PC-3 (cell line): Measurements from ENCODE around the gene TARS3. TPM values are rescaled to one million over a fixed set of nuclear protein-coding genes. Genes with fewer than 3 reads are reported as not detected.

ENCODE experiments used
- ATAC-seq: fragments of 200-7000 bp; cut with Tn5 transposase; 2 replicates; pipeline ENCODE4 v1.9.1; 2020; ENCODE audit warnings: mild to moderate bottlenecking, moderate library complexity
- BruUV-seq: library from RNA; stranded (reverse); fragments of 400-500 nt; replicated peaks from 2 replicates; lab custom pipeline; 2021; lab: Mats Ljungman, UMichigan
- CTCF ChIA-PET: fragments of 300-600 bp; sonication (Branson Sonifier 250); formaldehyde crosslinking; loops from one replicate; lab custom pipeline; 2022; ENCODE audit warnings: antibody characterized with exemption; lab: Charles Lee
- POLR2A ChIA-PET: fragments of 300-600 bp; sonication (Branson Sonifier 250); formaldehyde crosslinking; loops from one replicate; lab custom pipeline; 2022; ENCODE audit warnings: antibody characterized with exemption; ENCODE audit not compliant: unreplicated experiment; lab: Charles Lee
- DNase-seq: peaks from one replicate; pipeline ENCODE4 v3.0.0-alpha.2; 2015
- H2AFZ ChIP-seq: fragments of 300-600 bp; sonication (generic); 2 replicates; pipeline ENCODE4 v1.6.0; 2016; ENCODE audit warnings: antibody characterized with exemption, low read length
- H3F3A ChIP-seq: fragments of 300-600 bp; sonication (generic); one replicate; pipeline ENCODE4 v1.6.0; 2017; ENCODE audit warnings: antibody characterized with exemption, low read length, control low read depth, mild to moderate bottlenecking; ENCODE audit not compliant: unreplicated experiment
- H3K27ac ChIP-seq: fragments of 300-600 bp; sonication (generic); 2 replicates; pipeline ENCODE4 v1.5.1; 2016; ENCODE audit warnings: mild to moderate bottlenecking, low read length
- H3K27me3 ChIP-seq: fragments of 300-600 bp; sonication (generic); 2 replicates; pipeline ENCODE4 v1.6.1; 2016; ENCODE audit warnings: low read length, mixed read lengths
- H3K36me3 ChIP-seq: fragments of 300-600 bp; sonication (generic); 2 replicates; pipeline ENCODE4 v1.6.1; 2016; ENCODE audit warnings: low read depth, mixed run types, low read length, mixed read lengths
- H3K4me1 ChIP-seq: fragments of 300-600 bp; sonication (generic); 2 replicates; pipeline ENCODE4 v1.5.1; 2016; ENCODE audit warnings: low read length; ENCODE audit not compliant: insufficient read depth
- H3K4me2 ChIP-seq: fragments of 300-600 bp; sonication (generic); 2 replicates; pipeline ENCODE4 v1.6.0; 2016; ENCODE audit warnings: low read length
- H3K4me3 ChIP-seq: fragments of 300-600 bp; sonication (generic); 2 replicates; pipeline ENCODE4 v1.5.1; 2016; ENCODE audit warnings: mild to moderate bottlenecking, low read length, mixed read lengths
- H3K79me2 ChIP-seq: fragments of 300-600 bp; sonication (generic); 2 replicates; pipeline ENCODE4 v1.6.1; 2017; ENCODE audit warnings: low read length, mixed read lengths
- H3K9ac ChIP-seq: fragments of 300-600 bp; sonication (generic); 2 replicates; pipeline ENCODE4 v1.6.0; 2016; ENCODE audit warnings: mild to moderate bottlenecking, low read length
- H3K9me2 ChIP-seq: fragments of 300-600 bp; sonication (generic); replicated peaks from 2 replicates; pipeline ENCODE4 v1.6.1; 2016; ENCODE audit warnings: mixed run types, low read length, mixed read lengths
- H3K9me3 ChIP-seq: fragments of 300-600 bp; sonication (generic); 2 replicates; pipeline ENCODE4 v1.6.1; 2016; ENCODE audit warnings: low read length, mixed read lengths
- H4K20me1 ChIP-seq: fragments of 300-600 bp; sonication (generic); 2 replicates; pipeline ENCODE4 v1.6.1; 2016; ENCODE audit warnings: low read length, mixed read lengths
- CTCF ChIP-seq: fragments of 300-600 bp; sonication (generic); conservative IDR thresholded peaks from 2 replicates; pipeline ENCODE4 v1.5.1; 2017; ENCODE audit warnings: antibody characterized with exemption, low read depth, mild to moderate bottlenecking, low read length
- EZH2 ChIP-seq: fragments of 300-600 bp; sonication (generic); IDR thresholded peaks from one replicate; pipeline ENCODE4 v1.6.1; 2017; ENCODE audit warnings: antibody characterized with exemption, mild to moderate bottlenecking, low read length; ENCODE audit not compliant: unreplicated experiment
- EZH2phosphoT487 ChIP-seq: fragments of 300-600 bp; sonication (generic); IDR thresholded peaks from 2 replicates; pipeline ENCODE4 v1.6.1; 2018; ENCODE audit warnings: mild to moderate bottlenecking, antibody characterized with exemption, low read length, borderline replicate concordance
- intact Hi-C: fragments of 100-400 bp; cut with micrococcal nuclease; formaldehyde crosslinking; loops from 2 replicates; pipeline ENCODE4 v1.9.0; 2023
- total RNA-seq: library from RNA; depleted of rRNA; stranded (reverse); fragments of >200 nt; gene quantifications from 2 replicates; pipeline ENCODE4 v1.2.3, GENCODE V29; 2014

The TARS3 gene
- total RNA-seq, 1 experiment from 2014 or later: 5.4 TPM

GRCh38 chr15:101731746-101732145 is 7.5 kb upstream of the TARS3 start:
- H3K79me2 ChIP-seq: no peaks in the 10 kb centered on the region
- intact Hi-C loops: no loop called here
- TF ChIP-seq CTCF: no peak
- no peak for TF ChIP-seq EZH2phosphoT487
- TF ChIP-seq EZH2: no peak
- H3K27ac ChIP-seq: no peak overlapping the region
- no peak overlapping the region for H3K4me3 ChIP-seq
- DNase-seq (no peak), ATAC-seq (no peak)
- H3K4me2 ChIP-seq: no peak overlapping the region
- no peaks in the 10 kb centered on the region for H3K9me2 ChIP-seq
- no peak overlapping the region for H2AFZ ChIP-seq
- ChIA-PET CTCF (no interaction called here), POLR2A (no interaction called here)
- no peaks in the 10 kb centered on the region for H3K9me3 ChIP-seq
- no peak overlapping the region for H3K9ac ChIP-seq
- no TSS peak for BruUV-seq
- no peaks in the 10 kb centered on the region for H4K20me1 ChIP-seq
- H3F3A ChIP-seq: no peaks in the 10 kb centered on the region
- H3K4me1 ChIP-seq: no peaks in the 10 kb centered on the region
- no peaks in the 10 kb centered on the region for H3K36me3 ChIP-seq
- H3K27me3 ChIP-seq: peaks cover 51% of the 10 kb centered on the region

GRCh38 chr15:101727186-101727585 is 2.9 kb upstream of the TARS3 start:
- no peak for ATAC-seq
- Histone ChIP-seq H3K27ac (no peak overlapping the region), H3K9me2 (no peaks in the 10 kb centered on the region), H3F3A (no peaks in the 10 kb centered on the region), H3K4me2 (no peak overlapping the region), H3K9me3 (no peaks in the 10 kb centered on the region), H3K4me1 (peaks cover 5% of the 10 kb centered on the region; the same call in 1 of the 2 replicates), H4K20me1 (no peaks in the 10 kb centered on the region), H3K4me3 (no peak overlapping the region), H3K79me2 (no peaks in the 10 kb centered on the region), H3K27me3 (peaks cover 31% of the 10 kb centered on the region), H2AFZ (no peak overlapping the region), H3K9ac (no peak overlapping the region), H3K36me3 (no peaks in the 10 kb centered on the region)
- no TSS peak for BruUV-seq
- TF ChIP-seq CTCF: no peak
- no peak for TF ChIP-seq EZH2phosphoT487
- TF ChIP-seq EZH2: no peak
- POLR2A ChIA-PET: no interaction called here
- intact Hi-C loops: no loop called here
- DNase-seq: no peak
- CTCF ChIA-PET: no interaction called here

GRCh38 chr15:101725073-101725472 is 800 bp upstream of the TARS3 start:
- peaks cover 5% of the 10 kb centered on the region; the same call in 1 of the 2 replicates for H3K4me1 ChIP-seq
- H3K27ac ChIP-seq: no peak overlapping the region
- TF ChIP-seq EZH2phosphoT487: no peak
- TF ChIP-seq CTCF: no peak
- H3K9me2 ChIP-seq: no peaks in the 10 kb centered on the region
- H4K20me1 ChIP-seq: no peaks in the 10 kb centered on the region
- no peaks in the 10 kb centered on the region; the same call in 1 of the 2 replicates for H3K36me3 ChIP-seq
- H2AFZ ChIP-seq: no peak overlapping the region
- no peaks in the 10 kb centered on the region for H3K79me2 ChIP-seq
- no peaks in the 10 kb centered on the region for H3F3A ChIP-seq
- H3K9me3 ChIP-seq: no peaks in the 10 kb centered on the region
- CTCF ChIA-PET: no interaction called here
- H3K27me3 ChIP-seq: peaks cover 13% of the 10 kb centered on the region; the same call in 1 of the 2 replicates
- no peak overlapping the region for H3K4me3 ChIP-seq
- no peak overlapping the region for H3K9ac ChIP-seq
- POLR2A ChIA-PET: no interaction called here
- no peak for ATAC-seq
- H3K4me2 ChIP-seq: no peak overlapping the region
- intact Hi-C loops: no loop called here
- DNase-seq: no peak
- no TSS peak for BruUV-seq
